GM12878 (cell line): ENCODE data around the gene PLEKHA7. TPM values are rescaled to one million over a fixed set of nuclear protein-coding genes. Genes with fewer than 3 reads are reported as not detected.

Experiments used
- ATAC-seq: fragments of 200-7000 bp; cut with Tn5 transposase; 3 replicates; pipeline ENCODE4 v1.9.1; 2020; ENCODE audit warnings: mild to moderate bottlenecking, moderate library complexity
- BruUV-seq: library from RNA; stranded (reverse); fragments of 400-500 nt; replicated peaks from 2 replicates; lab custom pipeline; 2021; lab: Mats Ljungman, UMichigan
- CTCF ChIA-PET: fragments of 300-600 bp; sonication (Branson Sonifier 250); formaldehyde crosslinking; extraction: SDS; loops from one replicate; lab custom pipeline; 2021; ENCODE audit warnings: inconsistent platforms; lab: Yijun Ruan, JAX
- POLR2A ChIA-PET: fragments of 350-600 bp; formaldehyde crosslinking; extraction: SDS; loops from one replicate; lab custom pipeline; 2021; ENCODE audit warnings: inconsistent platforms; lab: Charles Lee
- RAD21 ChIA-PET: fragments of 300-600 bp; sonication (Branson Sonifier 250); formaldehyde crosslinking; loops from one replicate; lab custom pipeline; 2023; ENCODE audit warnings: antibody characterized with exemption; ENCODE audit not compliant: unreplicated experiment; lab: Charles Lee
- SMC1A ChIA-PET: fragments of 300-600 bp; sonication (Branson Sonifier 250); formaldehyde crosslinking; loops from one replicate; lab custom pipeline; 2023; ENCODE audit not compliant: unreplicated experiment, uncharacterized antibody; lab: Charles Lee
- DNase-seq: peaks from one replicate; pipeline ENCODE4 v3.0.0-alpha.2; 2011; ENCODE audit warnings: low read depth, low spot score
- FAIRE-seq: peaks from 3 replicates; lab custom pipeline; 2011; peaks lifted over from hg19 to GRCh38; lab: Jason Lieb, UNC
- H2AFZ ChIP-seq: 2 replicates; pipeline ENCODE4 v1.6.0; 2011; ENCODE audit warnings: low read depth, low read length, control low read depth; ENCODE audit not compliant: control insufficient read depth
- H3K27ac ChIP-seq: 2 replicates; pipeline ENCODE4 v1.5.1; 2011; ENCODE audit warnings: control low read depth; ENCODE audit not compliant: control insufficient read depth, insufficient read depth
- H3K27me3 ChIP-seq, 2 experiments: replicated peaks in 1 of 2; 2 replicates each; pipeline versions ENCODE4 v1.6.0 to v1.6.1; 2011; ENCODE audit warnings: low read length in 1 of 2; ENCODE audit not compliant: control insufficient read depth in 2 of 2, insufficient read depth in 2 of 2
- H3K36me3 ChIP-seq, 2 experiments: 2 replicates each; pipeline ENCODE4 v1.5.1; 2011; ENCODE audit warnings: low read length in 1 of 2; ENCODE audit not compliant: control insufficient read depth in 2 of 2, insufficient read depth in 2 of 2
- H3K4me1 ChIP-seq: 2 replicates; pipeline ENCODE4 v1.6.1; 2011; ENCODE audit warnings: mild to moderate bottlenecking, low read length, moderate library complexity, mixed read lengths; ENCODE audit not compliant: control insufficient read depth, insufficient read depth
- H3K4me2 ChIP-seq: 2 replicates; pipeline ENCODE4 v1.6.0; 2011; ENCODE audit warnings: control low read depth; ENCODE audit not compliant: control insufficient read depth, insufficient read depth
- H3K4me3 ChIP-seq: fragments of 200-600 bp; sonication (generic); 2 replicates; pipeline ENCODE4 v1.5.1; 2016
- H3K79me2 ChIP-seq: 2 replicates; pipeline ENCODE4 v1.6.0; 2011; ENCODE audit warnings: low read length; ENCODE audit not compliant: control insufficient read depth, insufficient read depth
- H3K9ac ChIP-seq: 2 replicates; pipeline ENCODE4 v1.8.0; 2011; ENCODE audit warnings: low read length, control low read depth, mixed read lengths; ENCODE audit not compliant: control insufficient read depth, insufficient read depth
- H3K9me3 ChIP-seq: replicated peaks from 3 replicates; pipeline ENCODE4 v1.5.1; 2011; ENCODE audit warnings: mild to moderate bottlenecking, low read length; ENCODE audit not compliant: control insufficient read depth, insufficient read depth
- H4K20me1 ChIP-seq: 2 replicates; pipeline ENCODE4 v1.6.0; 2011; ENCODE audit not compliant: control insufficient read depth, insufficient read depth
- CHD1 ChIP-seq: IDR thresholded peaks from 2 replicates; pipeline ENCODE4 v1.6.1; 2012; ENCODE audit warnings: low read depth, low read length, improper control_type of control experiment
- POU2F2 ChIP-seq: IDR thresholded peaks from 3 replicates; pipeline ENCODE4 v1.6.1; 2011; ENCODE audit warnings: low read depth, mild to moderate bottlenecking, low read length, borderline replicate concordance
- SIX5 ChIP-seq: IDR thresholded peaks from 2 replicates; pipeline ENCODE4 v1.6.1; 2011; ENCODE audit warnings: mild to moderate bottlenecking, low read depth, low read length, moderate library complexity; ENCODE audit not compliant: severe bottlenecking
- SREBF2 ChIP-seq: IDR thresholded peaks from 2 replicates; pipeline ENCODE4 v1.6.1; 2012; ENCODE audit warnings: mild to moderate bottlenecking, low read length
- STAT1 ChIP-seq: fragments of 450-650 bp; conservative IDR thresholded peaks from 2 replicates; pipeline ENCODE4 v1.6.1; 2014; ENCODE audit warnings: antibody characterized with exemption, mild to moderate bottlenecking
- TBL1XR1 ChIP-seq: IDR thresholded peaks from 2 replicates; pipeline ENCODE4 v1.6.1; 2012; ENCODE audit warnings: low read depth, low read length, improper control_type of control experiment
- WRNIP1 ChIP-seq: IDR thresholded peaks from 2 replicates; pipeline ENCODE4 v1.6.1; 2011; ENCODE audit warnings: low read depth, low read length, improper control_type of control experiment, borderline replicate concordance
- WGBS: methylation state at CpG from one replicate; pipeline ENCODE4 v1.1.6; 2016; ENCODE audit warnings: low lambda C conversion rate; ENCODE audit not compliant: insufficient replicate concordance, insufficient coverage; ENCODE audit errors: missing lambda C conversion rate; 5-methylcytosine and 5-hydroxymethylcytosine counted together
- in situ Hi-C: fragments of 300-500 bp; cut with MboI; formaldehyde crosslinking; loops from 9 replicates; pipeline ENCODE4 v1.14.3; 2018; ENCODE audit warnings: mixed read lengths
- intact Hi-C: fragments of 100-400 bp; cut with micrococcal nuclease; formaldehyde crosslinking; loops from one replicate; pipeline ENCODE4 v1.14.2; 2022; ENCODE audit not compliant: unreplicated experiment
- polyA plus RNA-seq, 11 experiments: library from polyadenylated mRNA; depleted of rRNA in 4 of 11; unstranded in 6 of 11; stranded (reverse) in 5 of 11; fragments of >200 nt; fragmentation: Nextera tagmentation in 4 of 11; fragmentation: Illumina TruSeq in 1 of 11; extraction: Ambion mirVana in 4 of 11; extraction: Trizol in 1 of 11; gene quantifications; 1 replicate in 1 of 11; 2 replicates in 10 of 11; pipeline versions ENCODE4 v1.2.1 to v1.2.3, GENCODE V29; 2011 to 2016; ENCODE audit warnings: inconsistent platforms in 2 of 11, missing spikeins in 2 of 11, low read depth in 1 of 11
- total RNA-seq, 4 experiments: library from RNA; depleted of rRNA in 3 of 4; stranded (reverse); fragments of >200 nt in 3 of 4; fragmentation: Illumina TruSeq in 1 of 4; extraction: Trizol in 1 of 4; gene quantifications; 2 replicates each; pipeline versions ENCODE4 v1.2.1 to v1.2.3, GENCODE V29; 2013 to 2021
- TF ChIP-seq, protein P1 (sequence below): fragments of 450-650 bp; IDR thresholded peaks from 2 replicates; pipeline ENCODE4 v1.6.1; 2016; ENCODE audit warnings: mild to moderate bottlenecking
- TF ChIP-seq, protein P2 (sequence below): IDR thresholded peaks from 2 replicates; pipeline ENCODE4 v1.6.1; 2011; ENCODE audit warnings: borderline replicate concordance, low read depth, mild to moderate bottlenecking, moderate library complexity, mixed read lengths, low read length; ENCODE audit not compliant: insufficient read depth; ENCODE audit errors: extremely low read length

PLEKHA7 gene
- total and polyA plus RNA-seq, 10 of the 15 experiments (the other 5 are each of a cell fraction or from before 2014, with no cell fraction given): 0.45 to 5.3 (median 2.1) TPM

DNA sequence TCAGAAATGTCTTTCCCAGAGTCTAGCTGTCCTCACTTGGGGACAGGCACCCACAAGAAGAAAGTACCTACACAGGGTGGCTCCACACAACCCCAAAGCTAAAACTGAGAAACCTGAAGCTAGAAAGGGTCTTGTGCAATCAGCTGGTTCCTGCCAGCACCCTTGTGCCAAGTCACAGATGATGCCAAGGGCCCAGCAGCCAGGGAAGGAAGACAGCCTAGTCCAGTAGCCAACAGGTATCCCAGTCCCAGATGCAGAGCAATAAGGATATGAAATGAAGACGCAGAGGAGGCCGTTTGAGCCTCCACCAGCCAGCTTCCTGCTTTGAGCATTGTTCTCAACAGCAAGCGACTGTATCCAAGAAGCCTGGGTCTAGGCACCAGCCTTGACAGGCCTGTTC lies 6.1 kb downstream of the PLEKHA7 start:
- no peak for FAIRE-seq
- H3K79me2 ChIP-seq: no peaks in the 10 kb centered on the region
- H3K36me3 ChIP-seq: no peaks in the 10 kb centered on the region
- no peaks in the 10 kb centered on the region for H4K20me1 ChIP-seq
- intact Hi-C loops (no loop called here), in situ Hi-C loops (no loop called here)
- no peak overlapping the region for H3K27ac ChIP-seq
- H3K9me3 ChIP-seq: no peaks in the 10 kb centered on the region; the same call in 1 of the 3 replicates
- H3K4me1 ChIP-seq: no peaks in the 10 kb centered on the region
- ChIA-PET RAD21 (interaction anchor here (0.7 kb wide), 1 partner anchor 25 kb away, joined by 3 read pairs; no protein-coding TSS in a partner anchor), POLR2A (no interaction called here), SMC1A (interaction anchor here (1.1 to 1.5 kb wide), 2 partner anchors 55 to 188 kb away, joined by 3 read pairs; no protein-coding TSS in a partner anchor), CTCF (no interaction called here)
- no peak for ATAC-seq
- H3K4me2 ChIP-seq: no peak overlapping the region
- no peak overlapping the region for H3K9ac ChIP-seq
- no peak overlapping the region for H2AFZ ChIP-seq
- BruUV-seq: no TSS peak
- WGBS: 66% methylated on average over 3 of the region's 3 CpGs
- no peak overlapping the region for H3K4me3 ChIP-seq
- TF ChIP-seq, protein P1, sequence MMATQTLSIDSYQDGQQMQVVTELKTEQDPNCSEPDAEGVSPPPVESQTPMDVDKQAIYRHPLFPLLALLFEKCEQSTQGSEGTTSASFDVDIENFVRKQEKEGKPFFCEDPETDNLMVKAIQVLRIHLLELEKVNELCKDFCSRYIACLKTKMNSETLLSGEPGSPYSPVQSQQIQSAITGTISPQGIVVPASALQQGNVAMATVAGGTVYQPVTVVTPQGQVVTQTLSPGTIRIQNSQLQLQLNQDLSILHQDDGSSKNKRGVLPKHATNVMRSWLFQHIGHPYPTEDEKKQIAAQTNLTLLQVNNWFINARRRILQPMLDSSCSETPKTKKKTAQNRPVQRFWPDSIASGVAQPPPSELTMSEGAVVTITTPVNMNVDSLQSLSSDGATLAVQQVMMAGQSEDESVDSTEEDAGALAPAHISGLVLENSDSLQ: no peak
- TF ChIP-seq WRNIP1 (no peak), POU2F2 (no peak), CHD1 (no peak), SIX5 (no peak), TBL1XR1 (no peak), STAT1 (no peak), SREBF2 (no peak)
- TF ChIP-seq, protein P2, sequence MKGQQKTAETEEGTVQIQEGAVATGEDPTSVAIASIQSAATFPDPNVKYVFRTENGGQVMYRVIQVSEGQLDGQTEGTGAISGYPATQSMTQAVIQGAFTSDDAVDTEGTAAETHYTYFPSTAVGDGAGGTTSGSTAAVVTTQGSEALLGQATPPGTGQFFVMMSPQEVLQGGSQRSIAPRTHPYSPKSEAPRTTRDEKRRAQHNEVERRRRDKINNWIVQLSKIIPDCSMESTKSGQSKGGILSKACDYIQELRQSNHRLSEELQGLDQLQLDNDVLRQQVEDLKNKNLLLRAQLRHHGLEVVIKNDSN: no peak
- peaks cover 4 to 9% of the 10 kb centered on the region in 2 experiments for H3K27me3 ChIP-seq
- no peak for DNase-seq
